ENCODE results near the gene IL20RB.
"Not testable (repeated sequence)": the region's sequence is repeated elsewhere in the genome, so short reads cannot be mapped to it uniquely, and the experiment has no call there.

IL20RB gene

GRCh38 chr3:136946978-136947377 is 10.8 kb upstream of the IL20RB start:
- no peak for DNase-seq (ENCODE audit: low read depth in 2 of 2)

GRCh38 chr3:136947477-136947876 is 10.3 kb upstream of the IL20RB start:
- DNase-seq (ENCODE audit: low read depth in 2 of 2): no peak

GRCh38 chr3:136949146-136949545 is 8.6 kb upstream of the IL20RB start:
- no peak for DNase-seq (ENCODE audit: low read depth in 2 of 2)

- no peak for DNase-seq (ENCODE audit: low read depth in 2 of 2)
Measured at GRCh38 chr3:136949708-136950107, 8.1 kb upstream of the IL20RB start.

GRCh38 chr3:136950623-136951022 is 7.2 kb upstream of the IL20RB start:
- no peak for DNase-seq (ENCODE audit: low read depth in 2 of 2)

- no peak for DNase-seq (ENCODE audit: low read depth in 2 of 2)
Measured at GRCh38 chr3:136952292-136952691, 5.5 kb upstream of the IL20RB start.

GRCh38 chr3:136954251-136954650 is 3.5 kb upstream of the IL20RB start:
- DNase-seq (ENCODE audit: low read depth in 2 of 2): no peak

GRCh38 chr3:136954980-136955780 is 2.6 kb upstream of the IL20RB start:
- DNase-seq (ENCODE audit: low read depth in 2 of 2): no peak

GRCh38 chr3:136955813-136956212 is 2.0 kb upstream of the IL20RB start:
- no peak for DNase-seq (ENCODE audit: low read depth in 2 of 2)

GRCh38 chr3:136956971-136957370 is 812 bp upstream of the IL20RB start:
- no peak for DNase-seq (ENCODE audit: low read depth in 2 of 2)

- DNase-seq (ENCODE audit: low read depth in 2 of 2): no peak
Measured at GRCh38 chr3:136958939-136959338, 1.2 kb downstream of the IL20RB start.

GRCh38 chr3:136959599-136959998 is 1.8 kb downstream of the IL20RB start:
- no peak for DNase-seq (ENCODE audit: low read depth in 2 of 2)

- DNase-seq (ENCODE audit: low read depth in 2 of 2): no peak
Measured at GRCh38 chr3:136960838-136961836, 3.4 kb downstream of the IL20RB start.

- DNase-seq (ENCODE audit: low read depth in 2 of 2): no peak
Measured at GRCh38 chr3:136962927-136963326, 5.1 kb downstream of the IL20RB start.

- not testable (repeated sequence) for DNase-seq (ENCODE audit: low read depth in 2 of 2)
Measured at GRCh38 chr3:136969539-136969938, 11.8 kb downstream of the IL20RB start.

- no peak for DNase-seq (ENCODE audit: low read depth in 2 of 2)
Measured at GRCh38 chr3:136973352-136973751, 15.6 kb downstream of the IL20RB start.

- DNase-seq (ENCODE audit: low read depth in 2 of 2): no peak
Measured at GRCh38 chr3:136974670-136975069, 16.9 kb downstream of the IL20RB start.

GRCh38 chr3:136979204-136979603 is 21.4 kb downstream of the IL20RB start:
- DNase-seq (ENCODE audit: low read depth in 2 of 2): no peak

GRCh38 chr3:136979684-136980083 is 21.9 kb downstream of the IL20RB start:
- no peak for DNase-seq (ENCODE audit: low read depth in 2 of 2)

GRCh38 chr3:136982033-136982432 is 24.2 kb downstream of the IL20RB start:
- no peak for DNase-seq (ENCODE audit: low read depth in 2 of 2)

- no peak for DNase-seq (ENCODE audit: low read depth in 2 of 2)
Measured at GRCh38 chr3:136982520-136983138, 24.8 kb downstream of the IL20RB start.

GRCh38 chr3:136984837-136985236 is 27.1 kb downstream of the IL20RB start:
- DNase-seq (ENCODE audit: low read depth in 2 of 2): no peak

Data from stimulated activated CD8-positive, alpha-beta memory T cell treated with anti-CD3 and anti-CD28 coated beads, Interleukin-2, amount 100 ng/mL, for 48 hours (primary cell).